ENCODE data around the gene CEP152.

DNA sequence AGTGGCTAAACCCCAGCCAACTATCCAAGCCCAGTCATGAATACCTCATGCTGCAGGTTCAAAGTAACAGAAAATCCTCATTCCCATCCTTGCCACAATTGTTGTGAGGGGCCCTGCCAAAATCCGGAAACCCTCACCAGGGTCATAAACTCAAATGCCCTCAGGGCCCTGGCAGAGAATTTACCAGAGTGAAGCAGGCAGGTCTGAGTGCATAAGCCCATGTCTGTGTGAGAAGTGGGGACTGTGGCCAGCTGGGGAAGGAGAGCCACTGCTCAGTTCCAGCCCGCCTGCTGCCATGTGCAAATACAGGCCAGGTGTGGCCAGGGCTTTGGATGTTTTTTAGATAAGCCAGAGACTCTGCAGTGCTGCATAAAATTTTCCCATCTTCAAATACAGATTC, 7.0 kb downstream of the CEP152 start:
- TF ChIP-seq, protein P1, sequence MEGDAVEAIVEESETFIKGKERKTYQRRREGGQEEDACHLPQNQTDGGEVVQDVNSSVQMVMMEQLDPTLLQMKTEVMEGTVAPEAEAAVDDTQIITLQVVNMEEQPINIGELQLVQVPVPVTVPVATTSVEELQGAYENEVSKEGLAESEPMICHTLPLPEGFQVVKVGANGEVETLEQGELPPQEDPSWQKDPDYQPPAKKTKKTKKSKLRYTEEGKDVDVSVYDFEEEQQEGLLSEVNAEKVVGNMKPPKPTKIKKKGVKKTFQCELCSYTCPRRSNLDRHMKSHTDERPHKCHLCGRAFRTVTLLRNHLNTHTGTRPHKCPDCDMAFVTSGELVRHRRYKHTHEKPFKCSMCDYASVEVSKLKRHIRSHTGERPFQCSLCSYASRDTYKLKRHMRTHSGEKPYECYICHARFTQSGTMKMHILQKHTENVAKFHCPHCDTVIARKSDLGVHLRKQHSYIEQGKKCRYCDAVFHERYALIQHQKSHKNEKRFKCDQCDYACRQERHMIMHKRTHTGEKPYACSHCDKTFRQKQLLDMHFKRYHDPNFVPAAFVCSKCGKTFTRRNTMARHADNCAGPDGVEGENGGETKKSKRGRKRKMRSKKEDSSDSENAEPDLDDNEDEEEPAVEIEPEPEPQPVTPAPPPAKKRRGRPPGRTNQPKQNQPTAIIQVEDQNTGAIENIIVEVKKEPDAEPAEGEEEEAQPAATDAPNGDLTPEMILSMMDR (IDR thresholded peaks at IDR 0.05; ENCODE audit: low read depth, low read length), result no peak
- TF ChIP-seq EZH2phosphoT487 (IDR thresholded peaks at IDR 0.05; ENCODE audit: low read depth), result no peak
